A549 (cell line): Measurements from ENCODE around the gene LASP1. TPM values are rescaled to one million over a fixed set of nuclear protein-coding genes. Genes with fewer than 3 reads are reported as not detected.

Experiments used
- ATAC-seq, 2 experiments: fragments of 200-7000 bp in 1 of 2; fragments of >200 bp in 1 of 2; cut with Nextera tagmentation in 1 of 2; cut with Tn5 transposase in 1 of 2; 3 replicates each; pipeline versions ENCODE4 v1.8.0 to v1.9.1; 2018 to 2020; ENCODE audit warnings: mild to moderate bottlenecking in 1 of 2, moderate library complexity in 1 of 2
- CTCF ChIA-PET: fragments of 300-600 bp; sonication (Branson Sonifier 250); formaldehyde crosslinking; extraction: SDS; loops from one replicate; lab custom pipeline; 2021; ENCODE audit warnings: antibody characterized with exemption, inconsistent platforms; lab: Yijun Ruan, JAX
- POLR2A ChIA-PET: fragments of 350-600 bp; formaldehyde crosslinking; extraction: SDS; loops from one replicate; lab custom pipeline; 2021; ENCODE audit warnings: antibody characterized with exemption, inconsistent platforms; lab: Yijun Ruan, JAX
- DNase-seq, 2 experiments: peaks; one replicate each; pipeline versions ENCODE4 v3.0.0 to v3.0.0-alpha.2; 2011 to 2016; ENCODE audit warnings: low read depth in 1 of 2, low spot score in 1 of 2
- FAIRE-seq: peaks from 2 replicates; lab custom pipeline; 2011; peaks lifted over from hg19 to GRCh38; lab: Jason Lieb, UNC
- H3K27ac ChIP-seq, 2 experiments: fragments of >200 bp; sonication (Bioruptor Twin); formaldehyde crosslinking; 3 replicates each; pipeline ENCODE4 v1.5.1; 2016 to 2017
- H3K4me1 ChIP-seq: fragments of >200 bp; sonication (Bioruptor Twin); formaldehyde crosslinking; 3 replicates; pipeline ENCODE4 v1.6.1; 2016
- H3K4me2 ChIP-seq: fragments of >200 bp; sonication (Bioruptor Twin); formaldehyde crosslinking; 3 replicates; pipeline ENCODE4 v1.6.1; 2016
- H3K4me3 ChIP-seq: fragments of >200 bp; sonication (Bioruptor Twin); formaldehyde crosslinking; 3 replicates; pipeline ENCODE4 v1.5.1; 2016
- H3K9me3 ChIP-seq: fragments of >200 bp; sonication (Bioruptor Twin); formaldehyde crosslinking; 3 replicates; pipeline ENCODE4 v1.6.1; 2016
- BHLHE40 ChIP-seq: IDR thresholded peaks from 2 replicates; pipeline ENCODE4 v1.6.1; 2012; ENCODE audit warnings: low read depth, low read length, inconsistent platforms
- CEBPB ChIP-seq, 2 experiments: fragments of >200 bp in 1 of 2; sonication (Bioruptor Twin) in 1 of 2; formaldehyde crosslinking in 1 of 2; IDR thresholded peaks; 2 replicates each; pipeline ENCODE4 v1.6.1; 2012 to 2016
- CHD2 ChIP-seq: fragments of 150-350 bp; IDR thresholded peaks from 2 replicates; pipeline ENCODE4 v1.6.1; 2014; ENCODE audit warnings: low read length; ENCODE audit not compliant: partially characterized antibody
- EHF ChIP-seq: fragments of 250-450 bp; sonication (Bioruptor Pico); IDR thresholded peaks from 2 replicates; pipeline ENCODE4 v1.5.0; 2020; ENCODE audit warnings: mild to moderate bottlenecking
- FOXS1 ChIP-seq: fragments of 250-450 bp; sonication (Bioruptor Pico); IDR thresholded peaks from 2 replicates; pipeline ENCODE4 v1.5.0; 2020; ENCODE audit warnings: mild to moderate bottlenecking, moderate library complexity
- HDAC2 ChIP-seq: fragments of 200-600 bp; sonication (generic); IDR thresholded peaks from 2 replicates; pipeline ENCODE4 v1.6.1; 2016
- HEYL ChIP-seq: fragments of 250-450 bp; sonication (Bioruptor Pico); IDR thresholded peaks from 2 replicates; pipeline ENCODE4 v1.8.0; 2021; ENCODE audit warnings: mild to moderate bottlenecking, moderate library complexity
- HOXB13 ChIP-seq: fragments of 250-450 bp; sonication (Bioruptor Pico); IDR thresholded peaks from 2 replicates; pipeline ENCODE4 v1.5.0; 2020; ENCODE audit warnings: low read depth, mild to moderate bottlenecking, moderate library complexity
- HOXB5 ChIP-seq: fragments of 250-450 bp; sonication (Bioruptor Pico); IDR thresholded peaks from 2 replicates; pipeline ENCODE4 v1.5.0; 2020; ENCODE audit warnings: mild to moderate bottlenecking, moderate library complexity
- KDM1A ChIP-seq: fragments of 200-600 bp; sonication (generic); IDR thresholded peaks from 2 replicates; pipeline ENCODE4 v1.6.1; 2016; ENCODE audit warnings: low read depth, mild to moderate bottlenecking
- MAZ ChIP-seq: fragments of 150-350 bp; IDR thresholded peaks from 2 replicates; pipeline ENCODE4 v1.6.1; 2014; ENCODE audit warnings: antibody characterized with exemption, low read depth, low read length, borderline replicate concordance
- MYC ChIP-seq: IDR thresholded peaks from 2 replicates; pipeline ENCODE4 v1.6.1; 2012; ENCODE audit warnings: mild to moderate bottlenecking, inconsistent platforms, low read length, improper control_type of control experiment, borderline replicate concordance
- NPAS2 ChIP-seq: fragments of 250-450 bp; sonication (Bioruptor Pico); IDR thresholded peaks from 2 replicates; pipeline ENCODE4 v1.8.0; 2022; ENCODE audit warnings: mild to moderate bottlenecking, moderate library complexity, borderline replicate concordance
- NR3C1 ChIP-seq: fragments of >200 bp; sonication (Bioruptor Twin); formaldehyde crosslinking; IDR thresholded peaks from 3 replicates; pipeline ENCODE4 v1.6.1; 2017
- PHF8 ChIP-seq: fragments of 200-600 bp; sonication (generic); IDR thresholded peaks from 2 replicates; pipeline ENCODE4 v1.6.1; 2016; ENCODE audit warnings: low read depth, mild to moderate bottlenecking, antibody characterized with exemption, moderate library complexity, borderline replicate concordance
- POLR2A ChIP-seq: IDR thresholded peaks from 2 replicates; pipeline ENCODE4 v1.6.1; 2012; ENCODE audit warnings: mild to moderate bottlenecking, low read length
- POLR2AphosphoS2 ChIP-seq: conservative IDR thresholded peaks from 2 replicates; pipeline ENCODE4 v1.6.1; 2012; ENCODE audit warnings: low read length, improper control_type of control experiment, inconsistent platforms
- RAD21 ChIP-seq, 2 experiments: fragments of >200 bp in 1 of 2; sonication (Bioruptor Twin) in 1 of 2; formaldehyde crosslinking in 1 of 2; IDR thresholded peaks in 1 of 2; conservative IDR thresholded peaks in 1 of 2; 2 replicates in 1 of 2; 3 replicates in 1 of 2; pipeline ENCODE4 v1.6.1; 2012 to 2018; ENCODE audit warnings: inconsistent platforms in 1 of 2
- RARB ChIP-seq: fragments of 250-450 bp; sonication (Bioruptor Pico); IDR thresholded peaks from 2 replicates; pipeline ENCODE4 v1.8.0; 2021; ENCODE audit warnings: mild to moderate bottlenecking, moderate library complexity
- RNF2 ChIP-seq: fragments of 200-600 bp; sonication (generic); IDR thresholded peaks from 2 replicates; pipeline ENCODE4 v1.6.1; 2016; ENCODE audit warnings: low read depth, mild to moderate bottlenecking, antibody characterized with exemption, moderate library complexity, borderline replicate concordance
- TP53 ChIP-seq: fragments of 250-450 bp; sonication (Bioruptor Pico); IDR thresholded peaks from 2 replicates; pipeline ENCODE4 v1.5.0; 2021; ENCODE audit warnings: mild to moderate bottlenecking, moderate library complexity
- ZNF302 ChIP-seq: fragments of 250-450 bp; sonication (Bioruptor Pico); IDR thresholded peaks from 2 replicates; pipeline ENCODE4 v1.9.0; 2021; ENCODE audit warnings: inconsistent platforms, mild to moderate bottlenecking, moderate library complexity
- ZSCAN20 ChIP-seq: fragments of 250-450 bp; sonication (Bioruptor Pico); IDR thresholded peaks from 2 replicates; pipeline ENCODE4 v1.8.0; 2022; ENCODE audit warnings: mild to moderate bottlenecking, moderate library complexity
- whole genome bisulfite sequencing: methylation state at CpG from one replicate; pipeline ENCODE4 v1.1.6; 2017; ENCODE audit errors: missing lambda C conversion rate; 5-methylcytosine and 5-hydroxymethylcytosine counted together
- polyA plus RNA-seq, 4 experiments: library from polyadenylated mRNA; depleted of rRNA in 3 of 4; stranded (reverse); fragments of >200 nt; fragmentation: RNase III in 1 of 4; extraction: RNeasy Plus Mini Kit Qiagen cat#74134 plus additional on column Dnase treatment in 1 of 4; gene quantifications; 2 replicates in 3 of 4; 3 replicates in 1 of 4; pipeline ENCODE4 v1.2.3, GENCODE V29; 2011 to 2017
- TF ChIP-seq, protein P1 (sequence below): fragments of >200 bp; sonication (Bioruptor Twin); formaldehyde crosslinking; IDR thresholded peaks from 2 replicates; pipeline ENCODE4 v1.6.1; 2016
- TF ChIP-seq, protein P2 (sequence below): IDR thresholded peaks from 2 replicates; pipeline ENCODE4 v1.6.1; 2012; ENCODE audit warnings: low read depth, borderline replicate concordance
- TF ChIP-seq, protein P3 (sequence below): fragments of >200 bp; sonication (Bioruptor Twin); formaldehyde crosslinking; IDR thresholded peaks from 3 replicates; pipeline ENCODE4 v1.5.1; 2016
- TF ChIP-seq, protein P4 (sequence below): fragments of 450-650 bp; IDR thresholded peaks from 2 replicates; pipeline ENCODE4 v1.6.1; 2014; ENCODE audit warnings: antibody characterized with exemption
- TF ChIP-seq, protein P5 (sequence below): fragments of 150-350 bp; IDR thresholded peaks from 2 replicates; pipeline ENCODE4 v1.6.1; 2014; ENCODE audit warnings: low read depth, mild to moderate bottlenecking, low read length
- TF ChIP-seq, protein P6 (sequence below): IDR thresholded peaks from 2 replicates; pipeline ENCODE4 v1.6.1; 2012
- TF ChIP-seq, protein P7 (sequence below): fragments of >200 bp; sonication (Bioruptor Twin); formaldehyde crosslinking; IDR thresholded peaks from 3 replicates; pipeline ENCODE4 v1.6.1; 2016

Gene LASP1
- polyA plus RNA-seq, 2 of the 4 experiments (the other 2 are of a cell fraction), result 145 to 281 TPM

DNA sequence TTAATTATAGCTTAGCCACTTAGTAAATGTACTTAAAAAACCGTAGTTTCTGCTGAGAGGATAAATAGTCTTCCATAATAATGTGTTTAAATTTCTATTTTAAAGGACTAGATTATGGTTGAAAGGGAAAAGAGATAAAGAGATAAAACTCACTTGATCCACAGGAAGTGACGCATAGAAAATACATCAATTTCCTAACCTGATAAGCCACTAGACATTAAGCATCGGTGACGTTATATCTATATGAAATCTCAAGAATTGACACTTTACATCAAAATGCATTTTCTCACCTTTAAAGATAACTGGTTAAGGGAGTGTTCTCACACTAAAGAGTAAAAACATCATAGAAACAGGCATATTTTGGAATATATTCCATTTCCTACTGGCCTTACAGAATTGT is 91.6 kb downstream of the LASP1 start:
- DNase-seq (no peak), FAIRE-seq (no peak), ATAC-seq (no peak)
- Histone ChIP-seq H3K27ac (no peak overlapping the region), H3K4me2 (no peak overlapping the region), H3K4me3 (no peak overlapping the region), H3K9me3 (no peaks in the 10 kb centered on the region), H3K4me1 (peaks cover 9% of the 10 kb centered on the region)
- POLR2A ChIA-PET, result no interaction called here
- TF ChIP-seq, protein P1, sequence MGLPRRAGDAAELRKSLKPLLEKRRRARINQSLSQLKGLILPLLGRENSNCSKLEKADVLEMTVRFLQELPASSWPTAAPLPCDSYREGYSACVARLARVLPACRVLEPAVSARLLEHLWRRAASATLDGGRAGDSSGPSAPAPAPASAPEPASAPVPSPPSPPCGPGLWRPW, result no peak
- TF ChIP-seq KDM1A (no peak), HEYL (CRISPR knock-in tag) (no peak), CHD2 (no peak), HOXB13 (no peak), CEBPB (IDR thresholded peaks at IDR 0.05) (no peak), ZSCAN20 (CRISPR knock-in tag) (no peak)
- 83% methylated on average over 4 of the region's 4 CpGs for WGBS
- CTCF ChIA-PET, result interaction anchor here (1.0 to 2.5 kb wide), 3 partner anchors 11 to 22 kb away, joined by 3 to 7 read pairs (median 3); no protein-coding TSS in a partner anchor

DNA sequence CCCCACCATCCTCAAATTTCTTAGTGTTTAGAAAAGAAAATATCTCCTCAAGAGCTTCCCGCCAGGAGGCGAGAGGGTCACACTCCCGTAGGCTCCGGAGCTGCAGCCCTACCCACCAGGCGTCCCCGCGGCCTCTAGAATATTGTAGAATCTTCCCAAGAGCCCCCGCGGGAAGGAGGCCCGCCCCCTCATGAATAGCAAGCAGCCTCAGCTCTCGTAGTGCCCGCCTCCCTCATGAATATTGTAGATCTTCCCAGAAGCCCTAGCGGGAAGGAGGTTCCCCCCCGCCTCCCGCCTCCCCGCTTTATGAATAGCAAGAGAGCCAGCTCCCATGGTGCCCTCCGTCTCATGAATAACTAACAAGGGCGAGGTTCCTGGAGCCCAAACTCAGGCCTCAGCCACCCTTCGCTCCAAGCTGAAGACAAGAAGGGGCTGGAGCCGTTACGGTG is 97.5 kb downstream of the LASP1 start, which contains the start of gene FBXO47:
Gene FBXO47 (minus strand): TSS at position 114 of the 449 bp plus-strand sequence. CDS start 4,378 bp downstream, outside the sequence.
- POLR2A ChIA-PET, result interaction anchor here (0.7 to 1.3 kb wide), 11 partner anchors 9 to 763 kb away, joined by 3 to 10 read pairs (median 3); partner anchors contain the start of genes LASP1, MIEN1, PSMB3 and RPL23
- Histone ChIP-seq H3K4me3 (peak within 1 kb of the TSS; percentile 44), H3K4me1 (peaks cover 9% of the 10 kb centered on the region; the same call in 2 of the 3 replicates), H3K9me3 (no peaks in the 10 kb centered on the region), H3K4me2 (peak within 1 kb of the TSS; percentile 85), H3K27ac (peak within 1 kb of the TSS; percentile 78 to 84)
- FAIRE-seq, result peak; percentile 7
- WGBS, result 11% methylated on average over 21 of the region's 21 CpGs
- peak; percentile 98 to 99 for ATAC-seq
- CTCF ChIA-PET, result interaction anchor here (0.6 to 3.7 kb wide), 18 partner anchors 12 to 208 kb away, joined by 3 to 22 read pairs (median 4); partner anchors contain the start of gene PLXDC1
- peak; percentile 92 to 98 for DNase-seq
- TF ChIP-seq, protein P2, sequence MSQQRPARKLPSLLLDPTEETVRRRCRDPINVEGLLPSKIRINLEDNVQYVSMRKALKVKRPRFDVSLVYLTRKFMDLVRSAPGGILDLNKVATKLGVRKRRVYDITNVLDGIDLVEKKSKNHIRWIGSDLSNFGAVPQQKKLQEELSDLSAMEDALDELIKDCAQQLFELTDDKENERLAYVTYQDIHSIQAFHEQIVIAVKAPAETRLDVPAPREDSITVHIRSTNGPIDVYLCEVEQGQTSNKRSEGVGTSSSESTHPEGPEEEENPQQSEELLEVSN, result peak; percentile 97
- no peak for TF ChIP-seq PHF8
- TF ChIP-seq, protein P3, sequence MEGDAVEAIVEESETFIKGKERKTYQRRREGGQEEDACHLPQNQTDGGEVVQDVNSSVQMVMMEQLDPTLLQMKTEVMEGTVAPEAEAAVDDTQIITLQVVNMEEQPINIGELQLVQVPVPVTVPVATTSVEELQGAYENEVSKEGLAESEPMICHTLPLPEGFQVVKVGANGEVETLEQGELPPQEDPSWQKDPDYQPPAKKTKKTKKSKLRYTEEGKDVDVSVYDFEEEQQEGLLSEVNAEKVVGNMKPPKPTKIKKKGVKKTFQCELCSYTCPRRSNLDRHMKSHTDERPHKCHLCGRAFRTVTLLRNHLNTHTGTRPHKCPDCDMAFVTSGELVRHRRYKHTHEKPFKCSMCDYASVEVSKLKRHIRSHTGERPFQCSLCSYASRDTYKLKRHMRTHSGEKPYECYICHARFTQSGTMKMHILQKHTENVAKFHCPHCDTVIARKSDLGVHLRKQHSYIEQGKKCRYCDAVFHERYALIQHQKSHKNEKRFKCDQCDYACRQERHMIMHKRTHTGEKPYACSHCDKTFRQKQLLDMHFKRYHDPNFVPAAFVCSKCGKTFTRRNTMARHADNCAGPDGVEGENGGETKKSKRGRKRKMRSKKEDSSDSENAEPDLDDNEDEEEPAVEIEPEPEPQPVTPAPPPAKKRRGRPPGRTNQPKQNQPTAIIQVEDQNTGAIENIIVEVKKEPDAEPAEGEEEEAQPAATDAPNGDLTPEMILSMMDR, result no peak
- TF ChIP-seq NPAS2 (CRISPR knock-in tag), result no peak
- TF ChIP-seq ZNF302 (CRISPR knock-in tag), result no peak
- TF ChIP-seq, protein P1, result no peak
- TF ChIP-seq MYC, result no peak
- TF ChIP-seq POLR2AphosphoS2, result no peak
- TF ChIP-seq NR3C1, result no peak
- TF ChIP-seq EHF (CRISPR knock-in tag), result no peak
- TF ChIP-seq FOXS1 (CRISPR knock-in tag), result no peak
- TF ChIP-seq, protein P4, sequence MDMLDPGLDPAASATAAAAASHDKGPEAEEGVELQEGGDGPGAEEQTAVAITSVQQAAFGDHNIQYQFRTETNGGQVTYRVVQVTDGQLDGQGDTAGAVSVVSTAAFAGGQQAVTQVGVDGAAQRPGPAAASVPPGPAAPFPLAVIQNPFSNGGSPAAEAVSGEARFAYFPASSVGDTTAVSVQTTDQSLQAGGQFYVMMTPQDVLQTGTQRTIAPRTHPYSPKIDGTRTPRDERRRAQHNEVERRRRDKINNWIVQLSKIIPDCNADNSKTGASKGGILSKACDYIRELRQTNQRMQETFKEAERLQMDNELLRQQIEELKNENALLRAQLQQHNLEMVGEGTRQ, result no peak
- no peak for TF ChIP-seq TP53
- TF ChIP-seq CEBPB (IDR thresholded peaks at IDR 0.05), result no peak
- TF ChIP-seq, protein P5, sequence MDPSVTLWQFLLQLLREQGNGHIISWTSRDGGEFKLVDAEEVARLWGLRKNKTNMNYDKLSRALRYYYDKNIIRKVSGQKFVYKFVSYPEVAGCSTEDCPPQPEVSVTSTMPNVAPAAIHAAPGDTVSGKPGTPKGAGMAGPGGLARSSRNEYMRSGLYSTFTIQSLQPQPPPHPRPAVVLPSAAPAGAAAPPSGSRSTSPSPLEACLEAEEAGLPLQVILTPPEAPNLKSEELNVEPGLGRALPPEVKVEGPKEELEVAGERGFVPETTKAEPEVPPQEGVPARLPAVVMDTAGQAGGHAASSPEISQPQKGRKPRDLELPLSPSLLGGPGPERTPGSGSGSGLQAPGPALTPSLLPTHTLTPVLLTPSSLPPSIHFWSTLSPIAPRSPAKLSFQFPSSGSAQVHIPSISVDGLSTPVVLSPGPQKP, result no peak
- 0 out of 5 replicates have a peak, but pooled peaks of 1 of the 2 experiments have one; percentile 17 for TF ChIP-seq RAD21 (conservative IDR thresholded peaks at IDR 0.05 in 1 of 2, IDR thresholded peaks at IDR 0.05 in 1 of 2)
- TF ChIP-seq HDAC2, result no peak
- TF ChIP-seq, protein P6, sequence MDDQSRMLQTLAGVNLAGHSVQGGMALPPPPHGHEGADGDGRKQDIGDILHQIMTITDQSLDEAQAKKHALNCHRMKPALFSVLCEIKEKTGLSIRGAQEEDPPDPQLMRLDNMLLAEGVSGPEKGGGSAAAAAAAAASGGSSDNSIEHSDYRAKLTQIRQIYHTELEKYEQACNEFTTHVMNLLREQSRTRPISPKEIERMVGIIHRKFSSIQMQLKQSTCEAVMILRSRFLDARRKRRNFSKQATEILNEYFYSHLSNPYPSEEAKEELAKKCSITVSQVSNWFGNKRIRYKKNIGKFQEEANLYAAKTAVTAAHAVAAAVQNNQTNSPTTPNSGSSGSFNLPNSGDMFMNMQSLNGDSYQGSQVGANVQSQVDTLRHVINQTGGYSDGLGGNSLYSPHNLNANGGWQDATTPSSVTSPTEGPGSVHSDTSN, result 0 out of 2 replicates have a peak, but pooled peaks have one; percentile 13
- no peak for TF ChIP-seq BHLHE40
- TF ChIP-seq, protein P7, sequence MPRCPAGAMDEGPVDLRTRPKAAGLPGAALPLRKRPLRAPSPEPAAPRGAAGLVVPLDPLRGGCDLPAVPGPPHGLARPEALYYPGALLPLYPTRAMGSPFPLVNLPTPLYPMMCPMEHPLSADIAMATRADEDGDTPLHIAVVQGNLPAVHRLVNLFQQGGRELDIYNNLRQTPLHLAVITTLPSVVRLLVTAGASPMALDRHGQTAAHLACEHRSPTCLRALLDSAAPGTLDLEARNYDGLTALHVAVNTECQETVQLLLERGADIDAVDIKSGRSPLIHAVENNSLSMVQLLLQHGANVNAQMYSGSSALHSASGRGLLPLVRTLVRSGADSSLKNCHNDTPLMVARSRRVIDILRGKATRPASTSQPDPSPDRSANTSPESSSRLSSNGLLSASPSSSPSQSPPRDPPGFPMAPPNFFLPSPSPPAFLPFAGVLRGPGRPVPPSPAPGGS, result peak; percentile 72; the same call in 2 of the 3 replicates
- TF ChIP-seq HOXB5, result no peak
- no peak for TF ChIP-seq HOXB13
- TF ChIP-seq KDM1A, result no peak
- no peak for TF ChIP-seq RNF2
- peak; percentile 61 for TF ChIP-seq POLR2A
- no peak for TF ChIP-seq MAZ
- no peak for TF ChIP-seq RARB (CRISPR knock-in tag)
